WTC11 (cell line): ENCODE data around the gene KIAA1671. TPM values are rescaled to one million over a fixed set of nuclear protein-coding genes. Genes with fewer than 3 reads are reported as not detected.

Experiments
- ATAC-seq: fragments of 200-7000 bp; cut with Tn5 transposase; 2 replicates; pipeline ENCODE4 v1.10.0; 2021; ENCODE audit warnings: mild to moderate bottlenecking, moderate library complexity
- CTCF ChIA-PET: fragments of 300-600 bp; sonication (Branson Sonifier 250); formaldehyde crosslinking; loops from one replicate; lab custom pipeline; 2021; ENCODE audit warnings: antibody characterized with exemption; lab: Charles Lee
- POLR2A ChIA-PET: fragments of 350-600 bp; sonication (Branson Sonifier 250); formaldehyde crosslinking; loops from one replicate; lab custom pipeline; 2021; ENCODE audit warnings: antibody characterized with exemption; lab: Charles Lee
- DNase-seq: peaks from one replicate; pipeline ENCODE4 v3.0.0; 2021; ENCODE audit warnings: low spot score
- H3K27ac Mint-ChIP-seq: 2 replicates; pipeline ENCODE4 v1.8.0; 2021; ENCODE audit warnings: mixed read lengths
- H3K27me3 Mint-ChIP-seq: 2 replicates; pipeline ENCODE4 v1.8.0; 2021; ENCODE audit warnings: low read depth, mild to moderate bottlenecking, moderate library complexity, mixed read lengths
- H3K36me3 Mint-ChIP-seq: 2 replicates; pipeline ENCODE4 v1.8.0; 2021; ENCODE audit warnings: mixed read lengths
- H3K4me1 Mint-ChIP-seq: 2 replicates; pipeline ENCODE4 v1.8.0; 2022; ENCODE audit warnings: mixed read lengths
- H3K4me3 Mint-ChIP-seq: 2 replicates; pipeline ENCODE4 v1.8.0; 2021; ENCODE audit warnings: mild to moderate bottlenecking, moderate library complexity, mixed read lengths
- H3K9me3 Mint-ChIP-seq: 2 replicates; pipeline ENCODE4 v1.8.0; 2021; ENCODE audit warnings: mixed read lengths
- CREM ChIP-seq: sonication (generic); formaldehyde crosslinking; IDR thresholded peaks from 2 replicates; pipeline ENCODE4 v1.8.1; 2022; ENCODE audit warnings: mild to moderate bottlenecking, missing genetic modification reagents, moderate library complexity
- ELF4 ChIP-seq: sonication (generic); formaldehyde crosslinking; IDR thresholded peaks from 2 replicates; pipeline ENCODE4 v1.8.1; 2022; ENCODE audit warnings: low read depth, mild to moderate bottlenecking, moderate library complexity, missing genetic modification reagents
- ESRRA ChIP-seq: sonication (generic); formaldehyde crosslinking; IDR thresholded peaks from 2 replicates; pipeline ENCODE4 v1.8.1; 2022; ENCODE audit warnings: mild to moderate bottlenecking, missing genetic modification reagents, borderline replicate concordance
- ETV6 ChIP-seq: sonication (generic); formaldehyde crosslinking; IDR thresholded peaks from 2 replicates; pipeline ENCODE4 v1.8.1; 2022; ENCODE audit warnings: mild to moderate bottlenecking, missing genetic modification reagents
- FOXJ3 ChIP-seq: sonication (generic); formaldehyde crosslinking; IDR thresholded peaks from 2 replicates; pipeline ENCODE4 v1.9.0; 2021; ENCODE audit warnings: missing genetic modification reagents, mild to moderate bottlenecking, borderline replicate concordance
- FOXP1 ChIP-seq: sonication (generic); formaldehyde crosslinking; IDR thresholded peaks from 2 replicates; pipeline ENCODE4 v1.8.0; 2022; ENCODE audit warnings: missing genetic modification reagents, mild to moderate bottlenecking, moderate library complexity, borderline replicate concordance
- GRHL2 ChIP-seq: fragments of 250-450 bp; sonication (Bioruptor Pico); IDR thresholded peaks from 2 replicates; pipeline ENCODE4 v1.8.0; 2022; ENCODE audit warnings: mild to moderate bottlenecking, moderate library complexity; ENCODE audit not compliant: insufficient replicate concordance, severe bottlenecking
- HMGA2 ChIP-seq: fragments of 250-450 bp; sonication (Bioruptor Pico); IDR thresholded peaks from 2 replicates; pipeline ENCODE4 v1.4.0; 2021; ENCODE audit warnings: mild to moderate bottlenecking, moderate library complexity
- KAT7 ChIP-seq: sonication (generic); formaldehyde crosslinking; IDR thresholded peaks from 2 replicates; pipeline ENCODE4 v1.8.1; 2023; ENCODE audit warnings: missing genetic modification reagents, mild to moderate bottlenecking, borderline replicate concordance
- NFYB ChIP-seq: sonication (generic); formaldehyde crosslinking; conservative IDR thresholded peaks from 2 replicates; pipeline ENCODE4 v1.8.0; 2022; ENCODE audit warnings: low read depth, missing genetic modification reagents
- NR1H2 ChIP-seq: sonication (generic); formaldehyde crosslinking; IDR thresholded peaks from 2 replicates; pipeline ENCODE4 v1.9.0; 2021; ENCODE audit warnings: mild to moderate bottlenecking, moderate library complexity, missing genetic modification reagents
- RELA ChIP-seq: sonication (generic); formaldehyde crosslinking; IDR thresholded peaks from 2 replicates; pipeline ENCODE4 v1.8.1; 2022; ENCODE audit warnings: missing genetic modification reagents, mild to moderate bottlenecking, borderline replicate concordance
- SMAD3 ChIP-seq: sonication (generic); formaldehyde crosslinking; IDR thresholded peaks from 2 replicates; pipeline ENCODE4 v1.8.0; 2022; ENCODE audit warnings: missing genetic modification reagents, mild to moderate bottlenecking, borderline replicate concordance
- SOX15 ChIP-seq: fragments of 250-450 bp; sonication (Bioruptor Pico); IDR thresholded peaks from 2 replicates; pipeline ENCODE4 v1.9.0; 2021; ENCODE audit warnings: mild to moderate bottlenecking
- TEAD1 ChIP-seq: sonication (generic); formaldehyde crosslinking; IDR thresholded peaks from 2 replicates; pipeline ENCODE4 v1.8.0; 2022; ENCODE audit warnings: mild to moderate bottlenecking, missing genetic modification reagents
- TEAD4 ChIP-seq: sonication (generic); formaldehyde crosslinking; IDR thresholded peaks from 2 replicates; pipeline ENCODE4 v1.8.0; 2022; ENCODE audit warnings: mild to moderate bottlenecking, missing genetic modification reagents
- ZNF121 ChIP-seq: sonication (generic); formaldehyde crosslinking; IDR thresholded peaks from 2 replicates; pipeline ENCODE4 v1.8.0; 2023; ENCODE audit warnings: missing genetic modification reagents
- ZNF232 ChIP-seq: sonication (generic); formaldehyde crosslinking; IDR thresholded peaks from 2 replicates; pipeline ENCODE4 v1.8.0; 2022; ENCODE audit warnings: mild to moderate bottlenecking, missing genetic modification reagents
- ZNF396 ChIP-seq: fragments of 250-450 bp; sonication (Bioruptor Pico); IDR thresholded peaks from 2 replicates; pipeline ENCODE4 v1.8.0; 2021; ENCODE audit warnings: mild to moderate bottlenecking, moderate library complexity, borderline replicate concordance
- ZNF416 ChIP-seq: fragments of 250-450 bp; sonication (Bioruptor Pico); IDR thresholded peaks from 2 replicates; pipeline ENCODE4 v1.9.0; 2021; ENCODE audit warnings: mild to moderate bottlenecking, inconsistent platforms
- ZNF423 ChIP-seq: fragments of 250-450 bp; sonication (Bioruptor Pico); IDR thresholded peaks from 2 replicates; pipeline ENCODE4 v2.1.2; 2022; ENCODE audit warnings: mild to moderate bottlenecking, moderate library complexity
- total RNA-seq: library from RNA; stranded (reverse); gene quantifications from 3 replicates; pipeline ENCODE4 v1.2.3, GENCODE V29; 2021
- TF ChIP-seq, protein P1 (sequence below): sonication (generic); formaldehyde crosslinking; conservative IDR thresholded peaks from 2 replicates; pipeline ENCODE4 v1.8.1; 2022; ENCODE audit warnings: mild to moderate bottlenecking, missing genetic modification reagents
- TF ChIP-seq, protein P2 (sequence below): sonication (generic); formaldehyde crosslinking; IDR thresholded peaks from 2 replicates; pipeline ENCODE4 v1.8.0; 2022; ENCODE audit warnings: mild to moderate bottlenecking, missing genetic modification reagents
- TF ChIP-seq, protein P3 (sequence below): sonication (generic); formaldehyde crosslinking; IDR thresholded peaks from 2 replicates; pipeline ENCODE4 v1.8.1; 2023; ENCODE audit warnings: mild to moderate bottlenecking, missing genetic modification reagents
- TF ChIP-seq, protein P4 (sequence below): sonication (generic); formaldehyde crosslinking; IDR thresholded peaks from 2 replicates; pipeline ENCODE4 v1.8.1; 2023; ENCODE audit warnings: mild to moderate bottlenecking, missing genetic modification reagents
- TF ChIP-seq, protein P5 (sequence below): sonication (generic); formaldehyde crosslinking; IDR thresholded peaks from 2 replicates; pipeline ENCODE4 v1.8.1; 2023; ENCODE audit warnings: mild to moderate bottlenecking, missing genetic modification reagents, moderate library complexity
- TF ChIP-seq, protein P6 (sequence below): fragments of 250-450 bp; sonication (Bioruptor Pico); IDR thresholded peaks from 2 replicates; pipeline ENCODE4 v1.9.0; 2021; ENCODE audit warnings: mild to moderate bottlenecking

The KIAA1671 gene
- total RNA-seq, 1 experiment from 2014 or later: 26.0 TPM

DNA sequence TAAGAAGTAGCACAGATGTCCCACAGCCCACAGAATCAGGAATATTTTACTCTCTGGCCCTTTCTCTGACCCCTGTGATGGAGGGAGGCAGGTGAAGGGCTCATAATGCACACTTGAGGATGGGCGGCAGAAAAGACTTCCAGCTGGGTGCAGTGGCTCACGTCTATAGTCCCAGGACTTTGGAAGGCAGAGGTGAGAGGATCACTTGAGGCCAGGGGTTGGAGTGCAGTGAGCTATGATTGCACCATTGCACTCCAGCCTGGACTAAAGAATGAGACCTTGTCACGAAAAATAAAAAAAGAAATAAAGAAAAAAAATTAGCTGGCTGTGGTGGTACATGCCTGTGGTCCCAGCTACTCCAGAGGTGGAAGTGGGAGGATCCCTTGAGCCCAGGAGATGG, 233.6 kb downstream of the KIAA1671 start (continued):
- TF ChIP-seq, protein P1, sequence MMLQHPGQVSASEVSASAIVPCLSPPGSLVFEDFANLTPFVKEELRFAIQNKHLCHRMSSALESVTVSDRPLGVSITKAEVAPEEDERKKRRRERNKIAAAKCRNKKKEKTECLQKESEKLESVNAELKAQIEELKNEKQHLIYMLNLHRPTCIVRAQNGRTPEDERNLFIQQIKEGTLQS (CRISPR knock-in tag): no peak
- TF ChIP-seq HMGA2 (CRISPR knock-in tag) (no peak), ESRRA (CRISPR knock-in tag) (no peak), ZNF416 (CRISPR knock-in tag) (no peak), ETV6 (CRISPR knock-in tag) (no peak), NR1H2 (CRISPR knock-in tag) (no peak)
- TF ChIP-seq, protein P2, sequence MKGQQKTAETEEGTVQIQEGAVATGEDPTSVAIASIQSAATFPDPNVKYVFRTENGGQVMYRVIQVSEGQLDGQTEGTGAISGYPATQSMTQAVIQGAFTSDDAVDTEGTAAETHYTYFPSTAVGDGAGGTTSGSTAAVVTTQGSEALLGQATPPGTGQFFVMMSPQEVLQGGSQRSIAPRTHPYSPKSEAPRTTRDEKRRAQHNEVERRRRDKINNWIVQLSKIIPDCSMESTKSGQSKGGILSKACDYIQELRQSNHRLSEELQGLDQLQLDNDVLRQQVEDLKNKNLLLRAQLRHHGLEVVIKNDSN (CRISPR knock-in tag): no peak
- TF ChIP-seq, protein P3, sequence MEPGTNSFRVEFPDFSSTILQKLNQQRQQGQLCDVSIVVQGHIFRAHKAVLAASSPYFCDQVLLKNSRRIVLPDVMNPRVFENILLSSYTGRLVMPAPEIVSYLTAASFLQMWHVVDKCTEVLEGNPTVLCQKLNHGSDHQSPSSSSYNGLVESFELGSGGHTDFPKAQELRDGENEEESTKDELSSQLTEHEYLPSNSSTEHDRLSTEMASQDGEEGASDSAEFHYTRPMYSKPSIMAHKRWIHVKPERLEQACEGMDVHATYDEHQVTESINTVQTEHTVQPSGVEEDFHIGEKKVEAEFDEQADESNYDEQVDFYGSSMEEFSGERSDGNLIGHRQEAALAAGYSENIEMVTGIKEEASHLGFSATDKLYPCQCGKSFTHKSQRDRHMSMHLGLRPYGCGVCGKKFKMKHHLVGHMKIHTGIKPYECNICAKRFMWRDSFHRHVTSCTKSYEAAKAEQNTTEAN: no peak
- TF ChIP-seq, protein P4, sequence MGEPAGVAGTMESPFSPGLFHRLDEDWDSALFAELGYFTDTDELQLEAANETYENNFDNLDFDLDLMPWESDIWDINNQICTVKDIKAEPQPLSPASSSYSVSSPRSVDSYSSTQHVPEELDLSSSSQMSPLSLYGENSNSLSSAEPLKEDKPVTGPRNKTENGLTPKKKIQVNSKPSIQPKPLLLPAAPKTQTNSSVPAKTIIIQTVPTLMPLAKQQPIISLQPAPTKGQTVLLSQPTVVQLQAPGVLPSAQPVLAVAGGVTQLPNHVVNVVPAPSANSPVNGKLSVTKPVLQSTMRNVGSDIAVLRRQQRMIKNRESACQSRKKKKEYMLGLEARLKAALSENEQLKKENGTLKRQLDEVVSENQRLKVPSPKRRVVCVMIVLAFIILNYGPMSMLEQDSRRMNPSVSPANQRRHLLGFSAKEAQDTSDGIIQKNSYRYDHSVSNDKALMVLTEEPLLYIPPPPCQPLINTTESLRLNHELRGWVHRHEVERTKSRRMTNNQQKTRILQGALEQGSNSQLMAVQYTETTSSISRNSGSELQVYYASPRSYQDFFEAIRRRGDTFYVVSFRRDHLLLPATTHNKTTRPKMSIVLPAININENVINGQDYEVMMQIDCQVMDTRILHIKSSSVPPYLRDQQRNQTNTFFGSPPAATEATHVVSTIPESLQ: no peak
- TF ChIP-seq, all 79 proteins: peak for 0

DNA sequence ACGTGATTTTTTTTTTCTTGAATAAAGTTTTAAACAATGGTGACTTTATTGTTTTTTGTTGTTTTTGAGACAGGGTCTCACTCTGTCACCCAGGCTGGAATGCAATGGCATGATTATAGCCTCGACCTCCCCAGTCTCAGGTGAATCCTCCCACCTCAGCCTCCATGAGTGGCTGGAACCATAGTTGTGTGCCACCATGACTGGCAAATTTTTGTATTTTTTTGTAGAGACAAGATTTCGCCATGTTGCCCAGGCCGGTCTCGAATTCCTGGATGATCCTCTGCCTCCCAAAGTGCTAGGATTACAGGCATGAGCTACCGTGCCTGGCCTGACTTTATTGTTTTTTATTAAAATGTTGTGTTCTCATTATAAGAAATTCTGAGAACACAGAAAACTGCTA, 235.0 kb downstream of the KIAA1671 start:
- H3K36me3 Mint-ChIP-seq: peaks cover 21% of the 10 kb centered on the region
- no peak for ATAC-seq
- CTCF ChIA-PET: interaction anchor here (1.3 kb wide), 1 partner anchor 15 kb away, joined by 5 read pairs; no protein-coding TSS in a partner anchor
- TF ChIP-seq ZNF232 (CRISPR knock-in tag) (no peak), TEAD1 (CRISPR knock-in tag) (no peak), ELF4 (CRISPR knock-in tag) (no peak), ZNF396 (no peak), SMAD3 (CRISPR knock-in tag) (no peak), GRHL2 (CRISPR knock-in tag) (no peak), CREM (CRISPR knock-in tag) (no peak), KAT7 (no peak), ZNF121 (CRISPR knock-in tag) (no peak), SOX15 (CRISPR knock-in tag) (no peak)
- TF ChIP-seq, protein P5, sequence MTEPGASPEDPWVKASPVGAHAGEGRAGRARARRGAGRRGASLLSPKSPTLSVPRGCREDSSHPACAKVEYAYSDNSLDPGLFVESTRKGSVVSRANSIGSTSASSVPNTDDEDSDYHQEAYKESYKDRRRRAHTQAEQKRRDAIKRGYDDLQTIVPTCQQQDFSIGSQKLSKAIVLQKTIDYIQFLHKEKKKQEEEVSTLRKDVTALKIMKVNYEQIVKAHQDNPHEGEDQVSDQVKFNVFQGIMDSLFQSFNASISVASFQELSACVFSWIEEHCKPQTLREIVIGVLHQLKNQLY: no peak
- TF ChIP-seq, protein P6, sequence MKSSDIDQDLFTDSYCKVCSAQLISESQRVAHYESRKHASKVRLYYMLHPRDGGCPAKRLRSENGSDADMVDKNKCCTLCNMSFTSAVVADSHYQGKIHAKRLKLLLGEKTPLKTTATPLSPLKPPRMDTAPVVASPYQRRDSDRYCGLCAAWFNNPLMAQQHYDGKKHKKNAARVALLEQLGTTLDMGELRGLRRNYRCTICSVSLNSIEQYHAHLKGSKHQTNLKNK: no peak
- TF ChIP-seq, all 79 proteins: peak for 0
- H3K27ac Mint-ChIP-seq: no peak overlapping the region
- no peaks in the 10 kb centered on the region for H3K4me1 Mint-ChIP-seq
- H3K27me3 Mint-ChIP-seq: no peaks in the 10 kb centered on the region
- H3K4me3 Mint-ChIP-seq: no peak overlapping the region
- peaks cover 10% of the 10 kb centered on the region; the same call in 1 of the 2 replicates for H3K9me3 Mint-ChIP-seq
- POLR2A ChIA-PET: no interaction called here
- DNase-seq: no peak

DNA sequence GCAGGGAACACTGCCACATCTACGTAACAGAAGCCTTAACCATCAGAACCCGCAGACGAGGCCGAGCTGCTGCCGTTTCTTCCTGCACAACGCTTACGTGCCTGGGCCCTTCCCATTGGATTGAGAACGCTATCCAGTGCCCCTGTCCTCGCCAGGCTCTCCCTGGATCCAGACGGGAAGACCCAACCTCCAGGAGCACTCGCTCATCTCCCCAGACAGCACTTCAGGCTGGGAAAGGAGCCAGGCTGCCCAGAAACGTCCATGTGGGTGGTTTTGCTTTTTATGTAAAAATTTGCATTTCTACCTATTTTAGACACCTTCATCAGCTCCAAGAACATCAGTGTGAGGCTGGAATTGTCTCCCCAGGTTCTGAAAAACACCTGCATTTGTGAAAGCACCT, 239.9 kb downstream of the KIAA1671 start:
- H3K27me3 Mint-ChIP-seq: no peaks in the 10 kb centered on the region
- ATAC-seq: no peak
- ChIA-PET POLR2A (no interaction called here), CTCF (interaction anchor here (1.1 to 1.7 kb wide), 2 partner anchors 10 to 12 kb away, joined by 3 to 10 read pairs; no protein-coding TSS in a partner anchor)
- H3K27ac Mint-ChIP-seq: no peak overlapping the region
- H3K9me3 Mint-ChIP-seq: peaks cover 10% of the 10 kb centered on the region; the same call in 1 of the 2 replicates
- H3K4me1 Mint-ChIP-seq: no peaks in the 10 kb centered on the region
- no peak overlapping the region for H3K4me3 Mint-ChIP-seq
- no peak for DNase-seq
- peaks cover 20% of the 10 kb centered on the region for H3K36me3 Mint-ChIP-seq
- no peak for TF ChIP-seq FOXJ3
- TF ChIP-seq FOXP1 (CRISPR knock-in tag): no peak
- TF ChIP-seq NFYB (CRISPR knock-in tag): no peak
- TF ChIP-seq RELA (CRISPR knock-in tag): no peak
- no peak for TF ChIP-seq TEAD4
- TF ChIP-seq ZNF423 (CRISPR knock-in tag): no peak
